Kidney tubule cell (primary cell): Measurements from ENCODE around the gene SPTBN2.

Source experiments
- DNase-seq: peaks from one replicate; pipeline ENCODE4 v3.0.0-alpha.2; 2018; ENCODE audit warnings: low spot score

SPTBN2 gene

DNA sequence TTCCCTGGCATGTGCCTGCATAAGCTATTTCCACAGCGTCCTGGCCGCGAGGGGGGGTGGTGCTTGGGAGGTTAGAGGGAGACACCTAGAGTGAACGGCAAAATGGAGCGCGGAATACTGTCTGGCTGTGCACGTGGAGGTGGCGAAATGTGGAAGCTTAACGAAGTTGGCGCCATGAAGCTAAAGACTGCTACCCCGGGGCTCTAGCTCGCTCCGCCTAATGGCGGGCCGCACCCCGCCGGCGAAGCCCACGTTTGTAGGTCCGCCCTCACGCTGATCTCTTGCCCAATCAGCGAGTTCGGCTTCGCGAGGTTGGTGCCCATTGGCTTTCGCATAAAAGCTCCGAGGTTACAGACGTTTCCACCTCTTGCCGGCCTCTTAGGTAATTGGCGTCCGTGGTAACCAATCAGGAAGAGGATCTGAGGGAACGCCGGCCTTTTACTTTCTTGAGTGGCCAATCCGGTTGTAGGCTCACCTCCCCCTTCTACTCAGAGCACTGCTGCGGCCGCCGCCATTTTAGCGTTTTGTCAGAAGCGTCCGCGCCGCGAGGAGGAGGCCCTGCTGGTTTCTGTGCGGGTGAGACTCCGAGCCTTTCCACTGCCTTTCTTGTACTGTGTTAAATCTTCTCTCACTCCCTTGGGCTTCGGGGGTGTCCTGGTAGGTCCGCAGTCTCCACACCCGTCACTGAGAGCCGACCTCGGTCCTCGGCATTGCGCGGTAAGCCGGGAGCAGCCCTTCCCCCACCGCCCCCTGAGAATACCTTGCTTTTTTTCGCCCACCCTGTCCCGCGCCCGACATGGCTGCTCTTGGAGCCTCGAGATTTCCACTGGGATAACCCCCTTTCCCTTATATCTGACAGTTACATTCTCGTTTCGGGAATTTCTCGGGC, 90.6 kb downstream of the SPTBN2 start, which contains the start of gene RBM4:
RBM4 (plus strand) TSS at position 527 of the 889 bp plus-strand sequence. CDS start 1,009 bp downstream, outside the sequence.
- peak; percentile 100 for DNase-seq

DNA sequence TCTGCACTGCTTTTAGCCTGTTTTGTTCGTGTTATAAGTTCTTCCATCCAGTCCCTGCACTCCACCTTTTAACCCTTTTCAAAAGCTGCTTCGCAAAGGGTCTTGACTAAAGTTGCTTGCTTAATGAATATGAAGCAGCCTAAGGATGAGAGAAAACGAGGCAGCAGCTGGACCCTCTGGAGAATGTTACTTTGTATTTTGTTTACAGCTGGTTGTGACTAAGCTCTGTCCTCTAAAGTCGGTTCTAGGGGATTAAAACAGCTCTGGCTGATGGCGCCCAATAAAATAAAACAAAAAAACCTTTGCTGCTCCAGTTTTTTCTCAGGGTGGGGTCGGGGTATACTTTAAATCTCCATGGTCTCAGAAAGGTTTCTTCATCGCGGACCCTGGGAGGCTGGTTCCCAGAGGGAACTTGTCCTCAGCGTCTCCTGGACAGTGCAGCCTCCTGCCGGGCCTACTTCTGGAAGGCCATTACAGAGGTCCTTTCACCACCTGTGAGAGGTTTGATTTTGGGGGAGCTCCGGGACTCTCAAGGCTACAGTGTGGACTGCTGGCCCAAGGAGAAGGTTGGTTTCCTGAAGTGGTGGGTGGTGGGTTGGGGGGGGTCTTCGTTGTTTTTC, 91.3 kb downstream of the SPTBN2 start:
- DNase-seq: no peak

DNA sequence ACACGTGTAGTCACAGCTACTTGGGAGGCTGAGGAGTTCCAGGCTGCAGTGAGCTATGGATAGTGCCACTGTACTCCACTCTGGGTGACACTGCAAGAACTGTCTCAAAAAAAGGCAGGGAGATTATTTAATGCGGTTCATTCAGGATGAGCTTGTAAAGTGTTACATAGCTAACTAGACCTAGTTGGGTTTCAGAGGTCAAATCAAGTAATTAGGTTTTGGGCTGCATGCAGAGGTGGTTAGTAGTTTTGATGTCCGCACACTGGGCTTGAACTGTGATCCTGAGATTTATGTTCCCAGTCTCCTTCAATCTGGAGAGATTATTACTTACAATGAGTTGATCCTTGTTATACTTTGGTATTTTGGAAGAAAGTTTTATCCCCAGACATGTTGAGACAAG, 92.6 kb downstream of the SPTBN2 start:
- no peak for DNase-seq
